ENCODE data around the gene URB1.

GRCh38 chr21:32364387-32364786, 28.4 kb downstream of the URB1 start:
- TF ChIP-seq, protein P1, sequence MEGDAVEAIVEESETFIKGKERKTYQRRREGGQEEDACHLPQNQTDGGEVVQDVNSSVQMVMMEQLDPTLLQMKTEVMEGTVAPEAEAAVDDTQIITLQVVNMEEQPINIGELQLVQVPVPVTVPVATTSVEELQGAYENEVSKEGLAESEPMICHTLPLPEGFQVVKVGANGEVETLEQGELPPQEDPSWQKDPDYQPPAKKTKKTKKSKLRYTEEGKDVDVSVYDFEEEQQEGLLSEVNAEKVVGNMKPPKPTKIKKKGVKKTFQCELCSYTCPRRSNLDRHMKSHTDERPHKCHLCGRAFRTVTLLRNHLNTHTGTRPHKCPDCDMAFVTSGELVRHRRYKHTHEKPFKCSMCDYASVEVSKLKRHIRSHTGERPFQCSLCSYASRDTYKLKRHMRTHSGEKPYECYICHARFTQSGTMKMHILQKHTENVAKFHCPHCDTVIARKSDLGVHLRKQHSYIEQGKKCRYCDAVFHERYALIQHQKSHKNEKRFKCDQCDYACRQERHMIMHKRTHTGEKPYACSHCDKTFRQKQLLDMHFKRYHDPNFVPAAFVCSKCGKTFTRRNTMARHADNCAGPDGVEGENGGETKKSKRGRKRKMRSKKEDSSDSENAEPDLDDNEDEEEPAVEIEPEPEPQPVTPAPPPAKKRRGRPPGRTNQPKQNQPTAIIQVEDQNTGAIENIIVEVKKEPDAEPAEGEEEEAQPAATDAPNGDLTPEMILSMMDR (IDR thresholded peaks at IDR 0.05; ENCODE audit: insufficient read depth, low read length, poor library complexity, severe bottlenecking) = no peak
- TF ChIP-seq EZH2phosphoT487 (conservative IDR thresholded peaks at IDR 0.05; ENCODE audit: low read length) = no peak
